GM18517 (cell line): ENCODE results near the gene ATXN7L2.
"Not testable (repeated sequence)": the region's sequence is repeated elsewhere in the genome, so short reads cannot be mapped to it uniquely, and the experiment has no call there.

ENCODE experiments used
- ATAC-seq: cut with Tn5 transposase; IDR thresholded peaks from one replicate; pipeline ENCODE4 v1.9.1; 2021; ENCODE audit warnings: mild to moderate bottlenecking, moderate library complexity; ENCODE audit not compliant: unreplicated experiment

The ATXN7L2 gene

GRCh38 chr1:109483672-109484518 is at the start of gene ATXN7L2:
Gene ATXN7L2, plus strand, starts transcription at chr1:109483905. Its CDS starts 49 bp downstream, at chr1:109483954.
- ATAC-seq = peak; percentile 62

GRCh38 chr1:109434484-109434883 is 49.2 kb upstream of the ATXN7L2 start:
- no peak for ATAC-seq

DNA sequence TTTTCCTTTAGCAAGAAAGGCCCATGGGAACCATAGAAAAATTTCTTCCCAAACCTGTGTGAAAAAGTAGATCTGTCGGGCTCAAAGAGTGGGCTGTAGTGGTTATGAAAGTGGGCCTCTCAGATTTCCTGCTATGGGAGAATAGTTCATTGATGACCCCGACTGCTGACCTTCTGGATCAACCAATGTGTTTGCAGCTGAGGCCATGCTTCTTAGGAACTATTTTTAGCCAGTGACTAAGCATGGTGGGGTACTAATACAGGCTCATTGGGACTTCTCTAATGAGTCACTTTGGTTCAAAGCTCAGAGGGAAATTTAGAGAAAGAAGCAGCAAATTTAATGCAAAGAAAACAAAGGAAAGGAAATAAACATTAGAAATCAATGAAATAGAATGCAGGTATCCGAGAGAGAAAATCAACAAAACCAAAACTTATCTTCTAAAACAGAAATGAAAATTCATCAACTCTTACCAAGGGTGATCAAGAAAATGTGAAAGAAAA is 44.9 kb upstream of the ATXN7L2 start:
- ATAC-seq = no peak

DNA sequence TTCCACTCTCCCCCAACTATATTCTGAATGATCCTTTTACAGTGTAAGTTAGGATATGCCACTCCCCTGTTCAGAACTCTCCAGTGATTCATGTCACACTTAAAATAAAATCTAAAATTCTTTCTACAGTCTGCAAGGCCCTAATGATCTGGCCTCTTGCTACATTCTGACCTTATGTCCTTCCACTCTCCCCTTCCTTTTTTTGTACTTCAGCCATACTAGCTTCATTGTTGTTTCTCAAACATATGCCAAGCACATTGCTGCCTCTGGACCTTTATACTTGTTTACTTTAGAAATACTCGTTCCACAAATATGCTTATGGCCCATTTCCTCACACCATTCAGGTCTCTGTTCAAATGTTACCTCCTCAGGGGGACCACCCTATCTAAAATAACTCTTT is 42.6 kb upstream of the ATXN7L2 start:
- no peak for ATAC-seq

DNA sequence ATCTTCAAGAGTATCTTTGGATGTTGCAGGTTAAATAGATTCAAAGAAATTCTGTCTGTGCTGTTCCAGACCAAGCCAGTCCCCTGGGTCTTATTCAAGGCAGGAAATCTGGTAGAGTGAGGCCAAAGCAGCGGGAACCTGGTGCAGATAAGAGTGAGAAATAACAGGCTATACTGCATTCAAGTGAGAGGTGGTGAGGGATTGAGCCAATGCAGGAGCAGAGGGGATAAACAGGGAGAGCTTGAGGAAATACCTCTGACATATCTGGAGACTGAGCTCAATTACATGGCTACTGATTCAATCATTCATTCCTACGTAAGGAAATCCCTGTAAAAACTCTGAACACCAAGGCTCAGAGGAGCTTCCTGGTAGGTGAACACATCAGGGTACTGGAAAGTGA is 40.2 kb upstream of the ATXN7L2 start:
- ATAC-seq = no peak

GRCh38 chr1:109444346-109444745 is 39.4 kb upstream of the ATXN7L2 start:
- ATAC-seq = no peak

DNA sequence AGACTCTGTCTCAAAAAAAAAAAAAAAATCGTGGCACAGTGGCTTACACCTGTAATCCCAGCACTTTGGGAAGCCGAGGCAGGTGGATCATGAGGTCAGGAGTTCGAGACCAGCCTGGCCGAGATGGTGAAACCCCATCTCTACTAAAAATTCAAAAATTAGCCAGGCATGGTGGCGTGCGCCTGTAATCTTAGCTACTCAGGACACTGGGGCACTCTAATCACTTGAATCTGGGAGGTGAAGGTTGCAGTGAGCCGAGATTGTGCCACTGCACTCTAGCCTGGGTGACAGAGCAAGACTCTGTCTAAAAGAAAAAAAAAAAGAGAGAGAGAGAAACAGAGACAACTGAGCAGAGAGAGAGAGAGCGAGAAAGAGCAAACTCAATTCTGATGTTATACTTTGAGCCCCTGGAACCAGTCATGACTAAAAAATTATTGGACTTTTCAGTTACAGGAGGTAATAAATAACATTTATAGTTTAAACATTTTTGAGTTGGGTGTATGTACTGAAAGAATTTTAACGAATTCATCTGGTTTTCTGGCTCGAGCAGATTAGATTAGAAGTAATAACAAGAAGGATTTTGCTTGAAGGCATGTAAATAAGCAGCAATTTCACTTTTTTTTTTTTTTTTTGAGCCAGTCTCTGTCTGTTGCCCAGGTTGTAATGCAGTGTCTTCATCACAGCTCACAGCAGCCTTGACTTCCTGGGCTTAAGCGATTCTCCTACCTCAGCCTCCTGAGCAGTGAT is 37.6 kb upstream of the ATXN7L2 start:
- ATAC-seq = not testable (repeated sequence)

DNA sequence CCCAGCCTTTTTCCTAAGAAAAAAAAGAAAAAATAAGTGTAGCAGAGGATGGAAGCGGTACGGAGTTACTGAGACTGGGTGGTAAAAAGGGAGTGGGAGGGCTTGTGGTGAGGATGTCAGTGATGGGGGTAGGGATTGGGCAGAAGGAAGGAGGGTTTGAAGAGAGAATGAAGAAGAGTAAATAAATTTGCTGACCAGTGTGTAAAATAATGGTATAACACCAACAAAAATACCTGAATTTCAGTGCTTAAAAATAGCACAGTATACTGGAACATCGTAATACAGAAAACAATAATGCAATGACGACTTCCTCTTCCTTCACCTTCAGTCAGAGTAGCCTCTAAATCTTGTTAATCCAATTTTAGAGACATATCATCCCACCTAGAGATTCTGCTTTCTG is 36.2 kb upstream of the ATXN7L2 start:
- ATAC-seq = no peak

GRCh38 chr1:109454497-109455133 is 29.1 kb upstream of the ATXN7L2 start:
- no peak for ATAC-seq

GRCh38 chr1:109457819-109458218 is 25.9 kb upstream of the ATXN7L2 start:
- ATAC-seq = no peak

- no peak for ATAC-seq
These were observed 17.6 kb upstream of the ATXN7L2 start for GRCh38 chr1:109466125-109466451.

- ATAC-seq = no peak
These were observed 17.0 kb upstream of the ATXN7L2 start, which contains the start of gene SYPL2 for GRCh38 chr1:109466452-109467300. Gene SYPL2, plus strand, starts transcription at chr1:109466546. Its CDS starts 298 bp downstream, at chr1:109466844.

GRCh38 chr1:109467301-109467777 is 16.4 kb upstream of the ATXN7L2 start:
- ATAC-seq = no peak

GRCh38 chr1:109468061-109468460 is 15.6 kb upstream of the ATXN7L2 start:
- ATAC-seq = no peak

DNA sequence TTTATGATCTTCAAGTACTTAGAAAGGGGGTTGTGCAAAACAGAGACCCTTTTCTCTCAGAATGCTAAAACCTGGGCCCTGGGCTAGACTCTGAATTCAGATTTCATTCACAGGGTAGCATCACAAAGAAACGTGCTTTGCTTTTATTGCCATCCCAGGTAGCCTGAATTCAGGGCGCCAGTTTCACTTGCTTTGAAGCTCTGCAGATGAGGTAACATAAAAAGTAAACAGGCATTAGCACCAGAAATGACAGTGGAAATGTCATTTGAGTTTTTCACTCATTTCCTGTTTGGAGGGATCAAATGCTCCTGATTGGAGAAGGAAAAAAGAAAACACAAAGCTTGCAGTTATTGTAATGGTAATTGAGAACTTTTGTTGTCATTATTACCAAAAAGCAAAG is 14.8 kb upstream of the ATXN7L2 start:
- no peak for ATAC-seq

DNA sequence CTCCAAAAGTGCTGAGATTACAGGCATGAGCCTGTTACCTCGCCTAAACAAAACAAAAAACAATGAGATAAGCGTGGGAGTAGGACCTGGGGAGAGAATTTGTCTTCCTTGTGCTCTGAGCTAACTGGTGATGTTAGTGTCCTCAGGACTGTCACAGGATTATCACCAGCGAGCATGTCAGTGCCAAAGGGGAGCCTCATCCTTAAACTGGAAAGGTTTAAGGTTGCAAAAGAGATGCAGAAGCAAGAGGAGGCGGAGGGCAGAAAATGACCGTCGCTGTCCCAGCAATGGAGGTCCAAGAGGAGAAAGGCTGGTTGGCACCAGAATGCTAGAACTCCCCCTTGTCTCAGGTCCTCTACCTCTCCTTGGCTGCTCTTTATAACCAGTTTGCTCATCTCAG is 13.5 kb upstream of the ATXN7L2 start:
- no peak for ATAC-seq

DNA sequence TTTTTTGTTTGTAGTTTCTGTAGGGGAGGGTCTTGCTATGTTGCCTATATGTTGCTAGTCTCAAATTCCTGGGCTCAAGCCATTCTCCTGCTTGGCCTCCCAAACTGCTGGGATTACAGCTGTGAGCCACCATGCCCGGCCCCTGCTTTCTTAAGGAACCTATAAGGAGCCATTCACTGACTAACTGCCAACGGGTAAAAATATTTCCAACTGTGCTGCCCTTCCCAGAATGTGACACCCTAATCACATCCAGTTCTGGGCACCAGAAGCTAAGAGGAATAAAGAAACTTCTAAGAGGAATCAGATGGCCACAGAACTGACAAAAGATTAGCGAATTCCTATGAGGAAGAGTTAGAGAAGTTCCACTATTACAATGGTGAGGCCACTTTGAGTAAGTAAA is 10.9 kb upstream of the ATXN7L2 start:
- no peak for ATAC-seq

- ATAC-seq = not testable (repeated sequence)
These were observed 10.2 kb upstream of the ATXN7L2 start for GRCh38 chr1:109473284-109474057.

DNA sequence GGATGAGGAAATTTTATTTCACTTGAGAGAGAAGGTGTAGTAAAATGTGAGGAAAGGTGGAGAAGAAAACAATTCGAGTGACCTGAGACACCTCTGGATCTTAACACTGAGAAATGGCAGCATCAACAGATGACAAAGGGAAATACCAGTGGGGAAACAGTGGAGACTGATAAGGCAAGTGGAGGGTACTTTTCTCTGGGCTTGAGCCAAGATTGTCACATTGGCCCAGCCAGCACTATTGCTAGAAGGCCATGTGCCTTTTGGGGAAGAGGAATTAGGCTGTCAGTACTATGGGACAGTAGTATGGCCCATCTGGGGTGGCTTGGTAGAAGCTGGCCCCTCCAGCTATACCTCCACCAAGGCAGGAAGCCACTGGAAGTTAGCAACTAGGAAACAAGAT is 9.0 kb upstream of the ATXN7L2 start:
- ATAC-seq = no peak

DNA sequence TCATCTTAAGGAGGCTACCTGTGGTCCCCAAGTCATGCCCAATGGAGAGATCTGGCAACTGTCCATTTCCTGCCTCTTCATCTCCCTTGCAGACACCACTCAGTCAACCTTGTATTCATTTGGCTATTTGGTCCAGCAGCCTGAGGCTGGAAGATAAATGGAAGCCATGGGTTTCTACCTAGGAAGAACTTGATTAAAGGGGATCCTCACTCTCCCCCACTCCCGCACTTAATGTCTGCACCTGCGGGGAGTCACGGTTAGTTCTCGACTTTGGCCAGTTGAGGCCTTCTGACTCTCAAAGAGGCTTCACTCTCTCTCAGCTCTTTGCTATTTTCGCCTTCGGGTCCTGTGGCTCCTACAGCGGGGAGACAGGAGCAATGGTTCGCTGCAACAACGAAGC is 8.4 kb upstream of the ATXN7L2 start:
- no peak for ATAC-seq
